Stimulated activated CD8-positive, alpha-beta memory T cell treated with anti-CD3 and anti-CD28 coated beads, Interleukin-12 subunit alpha, Interleukin-12 subunit beta, amount 100 ng/mL, for 24 hours (primary cell): ENCODE measurements around the gene CLDN19.
"Not testable (repeated sequence)": the region's sequence is repeated elsewhere in the genome, so short reads cannot be mapped to it uniquely, and the experiment has no call there.

ENCODE experiments used
- DNase-seq: peaks from one replicate; pipeline ENCODE4 v3.0.0-alpha.2; 2020; ENCODE audit errors: extremely low read depth

Gene CLDN19

DNA sequence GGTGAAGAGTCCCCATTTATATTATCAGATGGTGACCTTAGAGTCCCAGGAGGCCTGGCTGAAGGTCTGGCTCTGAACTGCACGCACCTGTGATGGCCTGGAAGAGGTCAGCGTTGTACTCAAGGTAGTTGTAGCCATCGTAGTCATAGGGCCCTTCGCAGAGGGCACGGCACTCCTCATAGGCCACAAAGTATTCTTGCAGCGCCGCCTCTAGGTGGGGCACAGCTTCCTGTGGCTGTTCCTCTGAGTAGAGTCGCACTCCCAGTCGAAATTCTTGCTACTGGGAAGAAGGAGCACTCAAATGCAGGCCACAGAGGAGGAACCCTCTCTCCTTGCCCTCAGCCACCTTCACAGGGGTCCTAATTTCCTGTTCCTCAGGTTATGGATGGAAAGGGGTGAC, 19.1 kb upstream of the CLDN19 start:
- no peak for DNase-seq

DNA sequence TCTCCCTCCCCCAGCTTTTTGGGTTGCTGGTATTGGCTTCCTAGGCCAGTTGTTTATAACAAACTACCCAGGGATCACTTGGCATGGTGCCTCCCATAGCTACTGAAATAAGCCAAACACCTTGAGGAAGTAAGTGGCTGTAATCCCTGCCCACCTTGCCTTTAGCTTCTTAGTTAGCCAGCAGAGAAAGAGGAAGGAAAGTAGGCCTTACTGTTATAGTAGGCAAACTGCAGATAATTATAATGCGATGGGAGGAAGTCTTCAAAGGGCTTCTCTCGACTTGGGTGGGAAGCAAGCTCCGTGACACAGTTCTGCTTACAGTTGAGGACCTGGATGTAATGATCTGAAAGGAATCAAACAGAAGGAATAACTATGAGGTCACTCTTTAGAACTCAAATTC, 18.6 kb upstream of the CLDN19 start:
- DNase-seq: no peak

DNA sequence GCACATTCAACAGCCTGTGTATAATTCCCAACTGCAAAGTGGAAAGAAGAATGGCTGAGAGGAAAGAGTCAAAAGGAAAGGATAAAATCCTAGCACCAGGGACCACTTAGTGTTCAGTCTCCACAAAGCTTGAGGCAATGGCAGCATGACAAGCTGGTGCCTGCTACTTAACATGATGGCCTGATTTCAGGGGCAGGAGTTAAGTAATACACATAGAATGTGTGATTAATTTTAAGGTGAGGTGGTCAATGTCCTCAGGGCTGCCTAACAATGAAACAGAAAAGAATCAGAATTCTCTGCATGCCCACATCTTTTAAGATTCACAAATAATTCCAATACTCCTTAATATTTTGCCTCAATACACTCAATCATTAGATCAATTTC, 17.8 kb upstream of the CLDN19 start:
- no peak for DNase-seq

DNA sequence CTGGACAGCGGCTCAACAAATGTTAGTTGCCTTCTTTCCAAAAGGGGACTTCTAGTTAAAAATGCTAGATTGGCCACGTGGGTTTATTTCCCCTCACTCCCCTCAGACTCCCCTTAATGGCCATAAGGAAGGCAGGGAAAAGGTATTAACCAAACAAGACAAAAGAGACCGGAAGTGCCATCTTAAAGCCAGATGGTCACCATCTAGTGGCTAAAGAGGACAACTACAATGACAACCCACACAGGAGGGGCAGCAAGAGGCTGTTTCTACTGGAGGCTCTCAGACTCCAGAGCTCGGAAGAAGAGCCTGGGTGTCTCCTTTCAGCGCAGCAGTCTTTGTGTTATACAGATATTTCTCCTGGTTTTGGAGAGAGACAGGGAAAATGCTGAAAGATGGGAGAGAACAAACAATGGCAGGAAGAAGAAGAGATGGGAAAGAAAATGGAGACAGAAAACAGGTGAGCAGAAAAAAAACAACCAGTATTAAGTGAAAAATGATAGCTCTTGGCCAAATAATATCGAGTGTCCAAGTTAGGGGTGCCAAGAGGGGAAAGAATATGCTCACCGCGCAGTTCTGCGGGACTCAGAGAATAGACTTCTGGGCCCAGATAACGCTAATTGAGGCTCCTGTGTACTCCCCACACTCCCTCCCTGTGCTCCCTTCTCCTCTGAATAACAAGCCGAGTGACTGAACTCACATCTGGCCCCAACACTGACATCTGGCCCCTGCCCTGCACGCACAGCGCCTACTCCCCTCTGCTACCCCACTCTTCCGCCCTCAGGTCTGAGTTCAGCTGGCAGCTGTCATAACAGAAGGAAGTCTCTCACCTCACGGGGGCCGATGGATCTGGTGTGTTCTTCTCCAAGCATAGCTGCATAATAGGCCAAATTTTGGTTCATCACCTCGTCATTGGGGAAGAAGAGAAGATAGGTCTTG, 17.2 kb upstream of the CLDN19 start:
- no peak for DNase-seq

DNA sequence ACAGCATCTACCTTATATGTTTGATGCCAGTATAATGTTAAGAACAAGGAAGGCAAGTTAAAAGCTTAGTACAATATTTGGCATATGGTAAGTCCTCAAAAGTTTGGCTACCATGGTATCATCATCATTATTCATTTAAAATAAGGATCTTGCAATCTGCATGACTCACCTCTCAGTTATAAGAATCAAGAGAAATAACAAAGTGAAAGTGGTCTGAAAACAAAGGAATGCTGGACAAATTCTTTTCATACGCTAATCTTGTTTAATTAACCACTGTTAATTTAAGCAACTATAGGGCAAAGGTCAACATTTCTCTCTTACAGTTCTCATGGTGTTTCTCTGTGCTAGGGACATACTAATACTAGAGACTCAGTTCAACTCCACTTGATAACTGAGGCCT, 13.0 kb upstream of the CLDN19 start:
- no peak for DNase-seq

DNA sequence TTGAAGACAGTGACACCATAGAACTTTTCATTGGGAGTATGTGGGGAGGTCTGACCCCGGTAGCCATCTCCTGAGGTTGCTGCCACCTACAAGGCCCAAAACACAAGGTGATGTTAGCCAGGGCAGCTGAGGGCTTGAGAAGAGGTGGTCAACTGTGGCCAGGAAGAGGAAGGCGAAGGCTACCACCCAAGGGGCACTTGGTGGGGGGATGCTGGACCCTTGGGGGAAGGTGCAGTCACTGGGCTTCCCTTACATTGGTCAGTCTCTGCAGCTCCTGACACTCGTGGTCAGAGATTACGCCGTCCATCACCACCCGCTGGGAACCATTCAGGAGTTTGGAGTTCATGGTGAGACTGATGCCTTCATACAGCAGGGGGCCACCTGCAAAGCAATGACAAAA, 12.2 kb upstream of the CLDN19 start:
- DNase-seq: no peak

DNA sequence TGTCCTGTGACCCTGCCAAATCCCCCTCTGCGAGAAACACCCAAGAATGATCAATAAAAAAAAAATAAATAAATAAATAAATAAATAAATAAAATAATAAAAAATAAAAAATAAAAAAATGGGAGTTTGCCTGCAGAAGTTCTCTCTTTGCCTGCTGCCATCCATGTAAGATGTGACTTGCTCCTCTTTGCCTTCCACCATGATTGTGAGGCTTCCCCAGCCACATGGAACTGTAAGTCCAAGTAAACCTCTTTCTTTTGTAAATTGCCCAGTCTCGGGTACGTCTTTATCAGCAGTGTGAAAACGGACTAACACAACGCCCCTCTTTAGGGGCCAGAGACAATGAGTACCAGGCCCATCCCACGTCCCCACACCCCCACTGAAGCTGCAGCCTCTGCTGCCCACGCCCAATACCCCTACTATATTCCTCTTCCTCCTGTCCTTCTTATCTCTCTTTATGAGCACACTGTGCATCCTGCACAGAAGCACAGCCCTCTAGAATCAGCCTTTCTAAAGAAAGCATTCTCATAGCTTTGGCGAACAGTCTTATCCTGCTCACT, 11.6 kb upstream of the CLDN19 start:
- not testable (repeated sequence) for DNase-seq

DNA sequence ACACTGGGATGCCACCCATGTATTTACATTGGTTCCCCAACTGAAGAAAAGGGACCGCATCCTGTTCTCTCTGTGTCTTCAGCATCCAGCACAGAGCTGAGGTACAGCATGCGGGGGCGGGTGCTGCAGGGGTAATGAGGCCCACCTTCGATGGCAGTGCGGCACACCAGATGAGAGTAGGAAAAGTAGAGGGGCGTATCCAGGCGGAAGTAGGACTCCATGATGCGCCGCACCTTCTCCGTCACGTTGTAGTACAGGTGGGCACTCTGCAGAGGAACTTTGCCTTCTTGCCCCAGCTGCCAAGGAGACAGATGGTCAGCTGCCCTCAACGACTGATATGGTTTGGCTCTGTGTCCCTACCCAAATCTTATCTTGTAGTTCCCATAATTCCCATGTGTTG, 10.0 kb upstream of the CLDN19 start:
- DNase-seq: no peak

DNA sequence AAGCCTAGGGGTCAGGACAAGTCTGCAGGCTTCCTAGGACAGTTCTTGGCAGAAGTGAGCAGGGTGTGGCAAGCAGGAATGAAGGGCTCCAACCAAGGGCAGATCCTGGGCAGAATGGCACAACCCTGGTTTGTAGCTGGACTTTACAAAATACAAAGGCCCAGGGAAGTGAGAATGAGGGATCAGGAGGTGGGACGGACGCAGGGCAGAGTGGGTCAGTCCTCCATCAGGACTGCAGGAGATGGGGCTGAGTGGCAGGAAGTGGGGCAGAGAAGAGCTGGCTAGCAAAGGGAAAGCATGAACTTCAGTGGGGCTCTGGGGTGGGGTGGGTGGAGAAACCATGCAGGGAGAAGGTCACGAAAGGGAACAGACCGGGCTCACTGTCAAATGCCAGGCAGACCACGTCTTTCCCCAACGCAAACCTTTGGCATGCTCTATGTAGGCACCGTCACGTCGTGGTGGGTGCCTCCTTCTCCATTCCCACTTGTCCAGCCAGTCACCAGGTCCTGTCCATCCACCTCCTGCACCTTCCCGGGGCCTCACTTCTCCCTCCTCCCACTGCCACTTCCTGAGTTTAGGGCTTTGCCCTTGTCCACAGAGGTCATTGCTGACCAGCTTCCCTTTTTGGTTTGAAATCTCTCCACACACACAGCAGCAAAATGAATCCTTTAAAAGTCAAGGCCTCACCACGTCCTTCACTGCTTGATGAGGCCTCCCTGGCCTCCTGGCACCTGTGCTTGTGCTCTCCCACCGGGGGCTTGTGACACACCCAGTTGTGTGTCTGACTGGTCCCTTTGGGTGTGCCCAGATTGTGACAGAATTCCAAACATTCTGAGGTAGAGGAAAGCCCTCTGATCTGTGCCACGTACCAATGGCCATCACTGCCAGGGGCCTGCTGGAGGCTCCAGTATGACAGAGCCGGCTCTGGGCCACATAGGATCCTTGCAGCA, 8.7 kb upstream of the CLDN19 start:
- DNase-seq: no peak

DNA sequence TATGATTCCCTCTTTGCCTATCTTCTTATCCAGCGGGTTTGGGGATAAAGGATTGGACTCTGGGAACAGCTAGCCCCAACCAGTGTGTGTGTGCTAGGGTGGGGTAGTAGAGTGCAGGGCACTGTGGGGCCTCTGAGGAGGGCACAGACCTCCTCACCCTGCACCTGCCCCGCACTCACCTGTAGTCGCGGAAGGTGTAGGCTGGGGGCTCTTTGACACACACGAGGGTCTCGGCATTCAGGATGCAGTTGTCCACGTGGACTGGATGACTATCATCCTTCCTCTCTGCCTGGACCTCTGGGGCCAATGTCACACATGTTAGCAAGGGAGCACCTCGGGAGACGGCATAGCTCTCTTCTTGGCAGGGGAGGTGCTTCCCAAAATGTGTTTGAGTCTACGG, 8.0 kb upstream of the CLDN19 start:
- DNase-seq: no peak

DNA sequence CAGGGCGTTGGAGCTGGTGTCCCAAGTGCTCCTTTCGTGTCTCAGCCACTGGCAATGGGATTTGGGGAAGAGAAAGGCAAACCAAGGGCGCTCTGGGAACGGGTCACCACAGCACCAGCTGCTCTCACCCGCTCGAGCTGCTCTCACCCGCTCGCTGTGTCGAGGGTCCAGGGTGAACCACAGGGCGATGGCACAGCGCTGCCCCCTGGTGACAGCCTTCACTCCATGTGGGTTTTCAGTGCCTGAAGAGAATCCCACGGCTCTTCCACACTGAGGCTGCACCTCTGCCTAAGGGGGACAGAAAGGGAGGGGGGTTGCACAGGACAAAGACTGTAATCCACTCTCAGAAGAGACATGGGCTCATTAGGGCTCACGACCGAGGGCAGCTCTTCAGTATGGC, 7.1 kb upstream of the CLDN19 start:
- no peak for DNase-seq

DNA sequence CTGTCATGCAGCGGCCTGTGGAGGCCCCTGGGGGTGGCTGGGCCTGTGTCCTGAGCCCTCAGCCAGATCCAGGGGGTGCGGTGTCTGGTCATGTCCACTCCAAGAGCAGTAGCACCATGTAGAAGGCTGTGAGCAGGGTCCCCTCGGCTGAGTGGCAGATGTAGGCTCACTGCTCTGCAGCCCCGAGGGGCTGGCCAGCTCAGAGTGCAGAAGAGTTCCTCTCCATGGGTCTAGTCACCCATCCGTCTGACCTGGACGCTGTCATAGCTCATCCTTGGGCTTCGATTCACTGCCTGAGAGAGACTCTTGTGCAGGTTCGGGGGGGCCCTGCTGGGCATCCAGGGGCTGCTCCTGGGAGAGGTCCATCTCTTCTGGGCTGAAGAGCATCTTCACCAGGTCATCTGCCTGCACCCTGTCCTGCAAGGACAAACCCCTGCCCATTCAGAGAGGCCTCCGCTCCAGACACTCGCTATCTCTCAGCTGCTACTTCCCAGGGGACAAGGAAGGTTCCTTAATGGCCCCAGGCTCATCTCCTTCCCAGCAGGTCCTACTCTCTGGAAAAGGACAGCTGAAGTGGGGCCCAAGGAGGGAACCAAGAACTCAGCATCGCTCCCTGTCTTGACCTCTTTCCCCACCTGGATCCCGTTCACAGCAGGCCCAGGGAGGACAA, 6.5 kb upstream of the CLDN19 start:
- no peak for DNase-seq

DNA sequence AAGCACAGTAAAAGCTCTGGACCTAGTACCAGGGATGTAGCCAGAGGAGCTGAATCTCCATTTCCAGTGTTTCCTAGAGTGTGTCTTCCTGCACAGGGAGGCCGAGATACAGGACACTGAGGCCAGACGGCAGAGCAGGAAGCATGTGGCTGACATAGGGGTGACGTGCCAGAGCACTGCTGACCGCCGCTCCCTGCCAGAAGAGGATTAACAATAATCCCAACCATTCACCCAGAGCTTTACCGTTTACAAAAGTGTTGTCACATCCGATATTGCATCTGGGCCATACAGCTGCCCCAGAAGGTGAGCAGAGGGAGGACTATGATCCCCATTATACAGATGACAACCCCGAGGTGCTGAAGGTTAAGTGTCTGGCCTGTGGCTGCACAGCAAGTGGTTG, 5.8 kb upstream of the CLDN19 start:
- DNase-seq: no peak

DNA sequence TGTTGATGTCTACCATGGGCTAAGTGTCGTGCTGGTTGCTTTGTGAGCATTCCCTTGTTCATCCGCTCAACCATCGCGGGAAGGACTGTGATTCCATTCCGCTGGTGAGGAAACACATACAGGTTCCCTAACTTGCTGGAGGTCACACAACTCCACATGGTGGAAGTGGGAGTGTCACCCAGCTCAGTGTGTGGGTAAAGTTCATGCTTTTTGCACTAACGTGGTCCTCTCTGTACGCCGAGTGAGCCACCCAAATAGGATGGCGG, 4.0 kb upstream of the CLDN19 start:
- DNase-seq: no peak

DNA sequence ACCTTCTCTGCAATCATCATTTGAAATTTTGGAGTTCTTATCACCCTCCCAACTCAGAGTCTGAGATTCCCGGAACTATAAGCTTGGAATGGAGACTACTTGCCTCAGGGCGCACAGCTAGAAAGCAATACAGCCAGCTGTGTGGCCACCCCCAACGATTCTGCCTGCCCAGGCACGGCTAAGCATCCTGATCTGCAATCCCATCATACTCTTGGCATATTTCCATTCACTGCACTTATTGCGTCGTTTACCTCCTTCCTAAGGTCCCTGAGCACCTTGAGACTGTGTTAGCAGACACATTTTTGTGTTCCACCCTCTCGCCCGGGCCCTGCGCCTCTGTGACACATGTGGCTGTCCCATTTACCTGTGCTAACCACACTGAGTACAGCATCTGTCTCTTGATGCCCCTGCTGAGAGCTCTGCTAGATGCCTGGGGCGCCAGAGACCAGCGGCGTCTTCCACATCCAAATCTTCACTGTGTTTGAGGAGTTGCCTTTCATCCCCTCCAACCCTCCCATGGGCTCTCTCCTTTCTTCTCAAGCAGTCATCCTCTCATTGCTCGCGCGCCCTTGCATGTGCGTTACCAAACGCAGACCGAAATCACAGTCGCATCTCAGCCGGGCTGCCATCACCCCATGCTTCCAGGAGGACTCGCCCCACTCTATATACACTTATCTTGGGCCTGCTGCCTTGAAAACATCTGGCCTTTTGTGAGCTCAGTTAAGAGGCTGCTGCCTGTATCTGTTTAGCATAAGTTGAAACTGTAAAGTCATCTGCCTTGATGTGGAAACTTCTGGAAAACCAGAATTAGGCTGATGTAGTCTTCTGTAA, 3.5 kb upstream of the CLDN19 start:
- DNase-seq: no peak

DNA sequence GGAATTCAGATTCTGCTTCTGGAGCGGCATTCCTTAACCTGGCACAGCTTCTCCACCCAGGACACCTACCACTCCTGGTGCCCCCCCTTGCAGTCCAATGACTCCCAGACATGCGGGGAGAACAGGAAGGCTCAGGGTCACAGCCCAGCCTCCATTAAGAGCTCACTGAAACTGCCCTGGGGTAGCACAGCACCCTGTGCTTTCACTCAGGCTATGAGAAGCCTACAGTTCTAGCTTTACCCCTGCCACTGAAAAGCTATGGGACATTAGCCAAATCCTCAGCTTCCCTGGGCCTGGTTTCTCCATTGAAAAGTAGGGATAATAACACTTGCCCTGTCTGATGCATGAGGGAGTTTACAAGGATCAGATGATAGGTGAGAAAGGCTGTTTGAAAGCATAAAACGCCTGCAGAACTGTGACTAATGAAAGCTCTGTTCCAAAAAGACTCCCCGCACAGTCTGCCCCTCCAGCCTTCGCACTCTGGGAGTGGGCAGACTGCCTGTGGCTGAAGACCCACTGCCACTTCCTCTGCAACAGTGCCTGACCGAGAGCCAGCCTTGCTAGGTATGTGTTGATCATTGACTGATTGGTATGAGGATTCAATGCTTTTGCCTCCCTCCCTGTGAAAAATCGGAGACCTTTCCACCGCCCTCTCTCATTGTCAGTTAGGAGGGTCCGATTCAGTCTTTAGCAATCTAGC, 2.7 kb upstream of the CLDN19 start:
- no peak for DNase-seq

DNA sequence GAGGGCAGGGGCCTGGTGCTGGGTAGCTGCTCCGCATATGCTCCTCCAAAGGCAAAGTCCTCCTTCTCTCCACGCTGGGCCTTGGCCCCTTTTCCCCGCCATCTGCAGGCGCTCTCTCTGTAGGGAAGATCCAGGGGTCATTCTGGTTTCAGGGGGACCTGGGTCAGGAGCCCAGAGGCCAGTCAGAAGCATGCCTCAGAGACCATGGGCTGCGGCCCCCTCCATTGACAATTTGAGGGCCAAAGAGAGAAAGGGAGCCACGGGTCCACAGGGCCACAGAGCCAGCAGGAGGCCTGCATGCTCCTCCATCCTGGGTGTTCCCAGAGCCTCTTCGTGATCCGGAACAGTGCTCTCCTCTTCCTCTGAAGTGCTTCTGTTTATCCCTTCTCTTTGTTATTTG, 2.1 kb upstream of the CLDN19 start:
- no peak for DNase-seq

DNA sequence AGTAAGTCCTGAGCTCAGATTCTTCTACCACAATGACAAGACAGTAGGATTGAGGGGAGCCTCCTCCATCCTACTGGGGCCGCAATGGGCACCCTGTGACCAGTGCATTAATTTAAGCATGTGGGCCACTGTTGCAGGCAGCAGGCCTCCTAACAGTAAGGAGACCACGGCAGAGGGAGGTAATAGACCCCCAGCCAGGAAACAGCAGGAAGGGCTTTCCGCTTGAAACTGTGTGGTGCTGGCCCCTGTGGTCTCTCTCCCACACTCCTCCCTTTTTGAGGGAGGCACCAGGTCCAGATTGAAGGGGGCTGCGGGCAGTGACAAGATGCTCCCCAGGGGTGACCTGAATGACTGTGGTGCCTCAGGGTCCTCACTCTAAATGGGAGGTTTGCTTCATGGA, 1.7 kb upstream of the CLDN19 start:
- DNase-seq: no peak

DNA sequence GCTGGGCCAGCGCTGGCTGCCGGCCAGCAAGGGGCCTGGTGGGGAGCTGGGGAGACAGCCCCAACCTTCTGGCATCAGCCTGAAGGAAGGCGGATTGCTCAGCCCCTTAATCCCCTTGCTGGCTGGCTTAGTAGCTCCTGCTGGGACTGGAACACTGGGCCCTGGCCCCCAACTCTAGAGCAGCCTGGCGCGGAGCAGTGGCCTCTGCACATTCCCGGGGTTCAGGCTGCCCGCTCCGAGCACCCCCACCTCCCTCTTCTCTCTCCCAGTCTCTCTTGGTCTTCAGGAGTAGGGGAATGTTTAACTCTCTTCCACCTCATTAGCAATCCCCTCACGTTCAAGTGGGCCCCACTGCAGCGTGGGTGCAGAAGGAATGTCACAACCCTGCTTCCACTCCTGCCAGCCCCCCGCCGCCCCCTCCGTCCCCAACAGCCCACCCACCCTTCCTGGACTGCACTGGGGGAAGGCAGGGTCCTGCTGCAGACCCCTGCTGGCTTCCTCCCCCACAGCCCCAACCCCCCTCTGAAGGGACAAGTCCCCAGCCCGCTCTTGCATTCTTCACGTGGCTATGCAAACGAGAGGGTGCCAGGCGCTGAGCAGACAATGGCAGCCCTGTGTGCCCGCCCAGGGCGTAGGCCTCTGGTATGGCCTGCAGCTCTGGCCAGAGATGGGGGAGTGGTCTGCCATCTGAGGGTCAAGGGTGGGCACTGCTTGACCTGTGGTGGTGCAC, 980 bp upstream of the CLDN19 start:
- DNase-seq: no peak

DNA sequence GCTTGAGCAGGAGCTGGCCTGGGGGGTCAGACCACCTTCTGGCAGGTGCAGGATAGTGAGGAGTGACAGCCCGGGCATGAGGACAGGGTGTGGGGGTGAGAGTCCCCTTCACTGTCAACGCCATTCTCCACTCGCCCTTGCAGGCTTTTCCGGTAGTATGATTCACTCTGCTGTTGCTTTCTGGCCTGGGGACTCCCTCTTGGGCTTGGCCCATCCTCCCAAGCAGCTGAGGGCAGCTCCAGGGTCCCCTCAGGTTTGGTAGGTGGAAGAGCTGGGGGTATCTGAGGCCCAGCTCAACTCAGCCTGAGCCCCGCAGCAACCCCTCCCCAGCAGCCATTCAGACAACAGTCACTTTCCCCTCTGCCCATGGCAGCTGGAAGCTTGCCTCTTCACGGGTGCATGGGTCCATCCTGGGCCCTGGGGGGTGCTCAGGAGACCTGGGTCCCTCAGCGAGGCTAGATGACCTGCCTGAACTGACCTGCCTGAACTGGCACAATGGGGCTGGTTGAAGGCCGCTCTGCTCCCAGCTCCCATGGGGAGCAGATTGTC, 1.3 kb downstream of the CLDN19 start:
- DNase-seq: no peak
